H1 (cell line): ENCODE data around the gene CLEC18C. TPM values are rescaled to one million over a fixed set of nuclear protein-coding genes. Genes with fewer than 3 reads are reported as not detected.

Source experiments
- HDAC2 ChIP-seq, 2 experiments: fragments of 300-600 bp in 1 of 2; sonication (generic) in 1 of 2; IDR thresholded peaks; 2 replicates each; pipeline ENCODE4 v1.6.1; 2011 to 2012; ENCODE audit warnings: low read depth in 2 of 2, low read length in 2 of 2, mild to moderate bottlenecking in 2 of 2, moderate library complexity in 2 of 2, borderline replicate concordance in 1 of 2, inconsistent platforms in 1 of 2
- NRF1 ChIP-seq: IDR thresholded peaks from 2 replicates; pipeline ENCODE4 v1.6.1; 2011; ENCODE audit warnings: mild to moderate bottlenecking, low read depth, low read length, improper control_type of control experiment
- PHF8 ChIP-seq: fragments of 200-600 bp; sonication (generic); conservative IDR thresholded peaks from 2 replicates; pipeline ENCODE4 v1.7.1; 2012; ENCODE audit warnings: low read depth, mild to moderate bottlenecking, inconsistent platforms, low read length, moderate library complexity
- RXRA ChIP-seq: IDR thresholded peaks from 2 replicates; pipeline ENCODE4 v1.6.1; 2011; ENCODE audit warnings: low read depth, mild to moderate bottlenecking, low read length, moderate library complexity; ENCODE audit not compliant: insufficient read depth
- TAF7 ChIP-seq: optimal IDR thresholded peaks from 2 replicates; pipeline ENCODE3; 2011; ENCODE audit warnings: low read depth, mild to moderate bottlenecking, inconsistent platforms, low read length, moderate library complexity, borderline replicate concordance
- TCF12 ChIP-seq: IDR thresholded peaks from 2 replicates; pipeline ENCODE4 v1.6.1; 2011; ENCODE audit warnings: low read depth, mild to moderate bottlenecking, low read length
- polyA plus RNA-seq, 7 experiments: library from polyadenylated mRNA; depleted of rRNA in 3 of 7; stranded (reverse) in 5 of 7; unstranded in 2 of 7; fragments of >200 nt in 5 of 7; fragments of 200-250 nt in 2 of 7; gene quantifications; 1 replicate in 5 of 7; 2 replicates in 1 of 7; 4 replicates in 1 of 7; pipeline versions ENCODE4 v1.2.1 to v1.2.3, GENCODE V29; 2011 to 2013; ENCODE audit warnings: missing spikeins in 2 of 7, mixed read lengths in 2 of 7
- total RNA-seq: library from RNA; stranded (reverse); fragmentation: NEBNext Ultra II Directional; extraction: Animal tissue kit (Norgen Biotek cat#: 25700); gene quantifications from 2 replicates; pipeline ENCODE4 v1.2.1, GENCODE V29; 2021
- TF ChIP-seq, protein P1 (sequence below): IDR thresholded peaks from 2 replicates; pipeline ENCODE4 v1.6.1; 2011; ENCODE audit warnings: low read depth, mild to moderate bottlenecking, low read length; ENCODE audit not compliant: insufficient read depth

CLEC18C gene
- total and polyA plus RNA-seq, 2 of the 8 experiments (the other 6 are each of a cell fraction or from before 2014, with no cell fraction given), result 0.11 TPM; not detected in 1

DNA sequence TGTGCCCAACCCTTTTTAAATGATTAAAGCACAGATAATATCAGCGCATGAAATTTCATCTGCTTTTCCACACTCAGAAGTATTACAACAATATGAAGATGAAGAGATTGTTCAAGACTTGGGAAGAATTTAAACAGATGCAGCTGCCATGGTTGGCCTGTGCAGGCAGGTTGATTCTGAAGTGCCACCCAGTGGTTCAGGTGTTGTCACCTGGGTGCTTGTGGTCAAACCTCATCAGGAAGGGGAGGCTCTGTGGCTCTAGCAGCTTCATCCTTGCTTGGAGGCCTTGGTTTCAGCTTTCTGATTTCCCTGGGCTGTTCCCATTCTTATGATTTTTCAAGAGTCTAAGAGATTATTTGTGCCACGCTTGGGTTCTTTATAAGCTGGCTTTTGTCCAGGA is 22.2 kb upstream of the CLEC18C start (continued):
- TF ChIP-seq RXRA (no peak), HDAC2 (IDR thresholded peaks at IDR 0.05; ENCODE audit: borderline replicate concordance in 1 of 2, low read depth in 2 of 2, low read length in 2 of 2) (no peak), PHF8 (no peak), TCF12 (no peak), TAF7 (no peak), NRF1 (no peak)
- TF ChIP-seq, protein P1, sequence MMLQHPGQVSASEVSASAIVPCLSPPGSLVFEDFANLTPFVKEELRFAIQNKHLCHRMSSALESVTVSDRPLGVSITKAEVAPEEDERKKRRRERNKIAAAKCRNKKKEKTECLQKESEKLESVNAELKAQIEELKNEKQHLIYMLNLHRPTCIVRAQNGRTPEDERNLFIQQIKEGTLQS, result no peak
